K562 (cell line): ENCODE measurements around the gene XCL1. TPM values are rescaled to one million over a fixed set of nuclear protein-coding genes. Genes with fewer than 3 reads are reported as not detected.

ENCODE experiments used
- BCOR ChIP-seq: fragments of 450-650 bp; IDR thresholded peaks from 2 replicates; pipeline ENCODE4 v1.6.1; 2016
- JUNB ChIP-seq: fragments of 450-650 bp; formaldehyde crosslinking; conservative IDR thresholded peaks from 2 replicates; pipeline ENCODE4 v1.4.0; 2020; ENCODE audit warnings: mild to moderate bottlenecking
- LCOR ChIP-seq: sonication (generic); formaldehyde crosslinking; IDR thresholded peaks from 2 replicates; pipeline ENCODE4 v1.8.0; 2022; ENCODE audit warnings: mild to moderate bottlenecking, missing genetic modification reagents
- NBN ChIP-seq: fragments of 450-650 bp; IDR thresholded peaks from 2 replicates; pipeline ENCODE4 v1.6.1; 2016; ENCODE audit warnings: low read depth, mild to moderate bottlenecking
- NFIC ChIP-seq: fragments of 450-650 bp; IDR thresholded peaks from 2 replicates; pipeline ENCODE4 v1.6.1; 2017; ENCODE audit warnings: mild to moderate bottlenecking, inconsistent platforms
- POLR2AphosphoS5 ChIP-seq: IDR thresholded peaks from 2 replicates; pipeline ENCODE4 v1.6.1; 2011; ENCODE audit warnings: mild to moderate bottlenecking, low read depth, low read length, moderate library complexity; ENCODE audit not compliant: control insufficient read depth, insufficient read depth
- POLR2G ChIP-seq: fragments of 200-400 bp; formaldehyde crosslinking; IDR thresholded peaks from 2 replicates; pipeline ENCODE4 v1.6.1; 2017; ENCODE audit warnings: low read depth, mild to moderate bottlenecking, antibody characterized with exemption, low read length, moderate library complexity
- RBM22 ChIP-seq: fragments of 200-400 bp; formaldehyde crosslinking; IDR thresholded peaks from 2 replicates; pipeline ENCODE4 v1.6.1; 2018; ENCODE audit warnings: low read length, low read depth; ENCODE audit not compliant: poor library complexity, severe bottlenecking
- ZMIZ1 ChIP-seq, 2 experiments: fragments of 150-350 bp in 1 of 2; IDR thresholded peaks; 2 replicates each; pipeline ENCODE4 v1.6.1; 2012 to 2016; ENCODE audit warnings: low read depth in 2 of 2, low read length in 2 of 2, mild to moderate bottlenecking in 1 of 2, moderate library complexity in 1 of 2
- polyA plus RNA-seq, 8 experiments: library from polyadenylated mRNA; depleted of rRNA in 4 of 8; stranded (reverse) in 5 of 8; unstranded in 3 of 8; fragments of >200 nt; fragmentation: Nextera tagmentation in 2 of 8; fragmentation: Illumina TruSeq in 1 of 8; extraction: Ambion mirVana in 2 of 8; extraction: Trizol in 1 of 8; gene quantifications; 2 replicates each; pipeline versions ENCODE4 v1.2.1 to v1.2.3, GENCODE V29; 2011 to 2014; ENCODE audit warnings: inconsistent platforms in 1 of 8, missing spikeins in 1 of 8
- total RNA-seq, 7 experiments: library from RNA; depleted of rRNA in 6 of 7; stranded (reverse); fragments of >200 nt in 6 of 7; fragmentation: Illumina TruSeq in 2 of 7; extraction: Trizol in 2 of 7; gene quantifications; 2 replicates each; pipeline versions ENCODE4 v1.2.1 to v1.2.3, GENCODE V29; 2011 to 2021; ENCODE audit warnings: low replicate concordance in 1 of 7

XCL1 gene
- total and polyA plus RNA-seq, 9 of the 15 experiments (the other 6 are each of a cell fraction or from before 2014, with no cell fraction given) = 0.06 to 0.09 (median 0.06) TPM; not detected in 6

- TF ChIP-seq ZMIZ1 (IDR thresholded peaks at IDR 0.05; ENCODE audit: low read depth in 2 of 2, low read length in 2 of 2) = no peak
- no peak for TF ChIP-seq JUNB
- no peak for TF ChIP-seq RBM22
- no peak for TF ChIP-seq POLR2AphosphoS5
- TF ChIP-seq LCOR = no peak
- TF ChIP-seq POLR2G = no peak
- no peak for TF ChIP-seq NBN
- TF ChIP-seq NFIC = no peak
- no peak for TF ChIP-seq BCOR
- TF ChIP-seq, all 486 proteins: peak for 9
Observed at GRCh38 chr1:168613691-168614231, 37.4 kb downstream of the XCL1 start (continued).
